HCT116 (cell line): ENCODE data around the gene SPINK2. TPM values are rescaled to one million over a fixed set of nuclear protein-coding genes. Genes with fewer than 3 reads are reported as not detected.

Experiments
- ATAC-seq: fragments of 200-7000 bp; cut with Tn5 transposase; 2 replicates; pipeline ENCODE4 v1.9.1; 2020; ENCODE audit warnings: mild to moderate bottlenecking, moderate library complexity
- BruUV-seq: library from RNA; stranded (reverse); fragments of 400-500 nt; replicated peaks from 2 replicates; lab custom pipeline; 2021; lab: Mats Ljungman, UMichigan
- CTCF ChIA-PET: fragments of 300-600 bp; sonication (Branson Sonifier 250); formaldehyde crosslinking; loops from one replicate; lab custom pipeline; 2021; ENCODE audit warnings: antibody characterized with exemption; lab: Charles Lee
- POLR2A ChIA-PET: fragments of 300-600, 350-600 bp; sonication (Branson Sonifier 250); formaldehyde crosslinking; loops from one replicate; lab custom pipeline; 2021; ENCODE audit warnings: antibody characterized with exemption; lab: Charles Lee
- RAD21 ChIA-PET, 2 experiments: fragments of 300-600 bp; sonication (Branson Sonifier 250); formaldehyde crosslinking; loops; one replicate each; lab custom pipeline; 2023; ENCODE audit warnings: low total read pairs in 2 of 2; ENCODE audit not compliant: uncharacterized antibody in 2 of 2, unreplicated experiment in 2 of 2, low non-redundant PET in 1 of 2; lab: Charles Lee
- DNase-seq: peaks from one replicate; pipeline ENCODE4 v3.0.0-alpha.2; 2010; ENCODE audit warnings: low read depth, low spot score
- H2AFZ ChIP-seq: fragments of 200-600 bp; shearing (Covaris generic), sonication (generic); 2 replicates; pipeline ENCODE4 v1.6.1; 2017; ENCODE audit warnings: low read depth, mixed run types, mixed read lengths, antibody characterized with exemption, low read length; ENCODE audit not compliant: poor library complexity, severe bottlenecking
- H3K27ac ChIP-seq: 2 replicates; pipeline ENCODE4 v1.5.1; 2012; ENCODE audit warnings: low read depth, low read length
- H3K27me3 ChIP-seq: fragments of 200-600 bp; sonication (generic); 2 replicates; pipeline ENCODE4 v1.6.1; 2016; ENCODE audit warnings: mixed run types, low read length, mixed read lengths; ENCODE audit not compliant: insufficient read depth
- H3K36me3 ChIP-seq, 2 experiments: fragments of 200-500 bp in 1 of 2; fragments of 200-600 bp in 1 of 2; sonication (Bioruptor generic) in 1 of 2; sonication (generic) in 1 of 2; 2 replicates each; pipeline versions ENCODE4 v1.5.1 to v1.6.1; 2014 to 2016; ENCODE audit warnings: low read length in 2 of 2, inconsistent platforms in 1 of 2, mixed read lengths in 1 of 2, mixed run types in 1 of 2; ENCODE audit not compliant: insufficient read depth in 2 of 2, control insufficient read depth in 1 of 2
- H3K4me1 ChIP-seq, 2 experiments: fragments of 200-600 bp in 1 of 2; sonication (generic) in 1 of 2; 2 replicates each; pipeline versions ENCODE4 v1.5.1 to v1.6.1; 2012 to 2017; ENCODE audit warnings: low read length in 2 of 2, inconsistent platforms in 1 of 2, mild to moderate bottlenecking in 1 of 2, mixed read lengths in 1 of 2, mixed run types in 1 of 2, moderate library complexity in 1 of 2; ENCODE audit not compliant: insufficient read depth in 2 of 2, control insufficient read depth in 1 of 2
- H3K4me2 ChIP-seq: fragments of 200-600 bp; sonication (generic); 2 replicates; pipeline ENCODE4 v1.6.1; 2017; ENCODE audit warnings: mixed run types, low read length, mixed read lengths
- H3K4me3 ChIP-seq, 2 experiments: fragments of 200-600 bp in 1 of 2; sonication (generic) in 1 of 2; replicated peaks in 1 of 2; 2 replicates each; pipeline ENCODE4 v1.5.1; 2011 to 2016; ENCODE audit warnings: low read length in 2 of 2, control low read depth in 1 of 2, low read depth in 1 of 2, mild to moderate bottlenecking in 1 of 2, mixed read lengths in 1 of 2, mixed run types in 1 of 2
- H3K79me2 ChIP-seq: fragments of 200-600 bp; sonication (generic); 2 replicates; pipeline ENCODE4 v1.6.1; 2017; ENCODE audit warnings: mild to moderate bottlenecking, mixed run types, low read length, moderate library complexity, mixed read lengths; ENCODE audit not compliant: insufficient read depth
- H3K9ac ChIP-seq: fragments of 200-600 bp; sonication (generic); 2 replicates; pipeline ENCODE4 v1.6.1; 2016; ENCODE audit warnings: low read length, mixed read lengths
- H3K9me2 ChIP-seq: fragments of 200-600 bp; sonication (generic), shearing (Covaris generic); 2 replicates; pipeline ENCODE4 v1.6.1; 2017; ENCODE audit warnings: mixed run types, mild to moderate bottlenecking, moderate library complexity; ENCODE audit not compliant: insufficient read depth
- H3K9me3 ChIP-seq, 2 experiments: fragments of 200-500 bp in 1 of 2; fragments of 200-600 bp in 1 of 2; sonication (Bioruptor generic) in 1 of 2; sonication (generic) in 1 of 2; 2 replicates each; pipeline ENCODE4 v1.6.1; 2014 to 2017; ENCODE audit warnings: low read length in 2 of 2, mixed read lengths in 2 of 2, inconsistent platforms in 1 of 2, low read depth in 1 of 2, mild to moderate bottlenecking in 1 of 2, mixed run types in 1 of 2, moderate library complexity in 1 of 2; ENCODE audit not compliant: control insufficient read depth in 1 of 2, insufficient read depth in 1 of 2
- H4K20me1 ChIP-seq: fragments of 200-600 bp; sonication (generic), shearing (Covaris generic); 2 replicates; pipeline ENCODE4 v1.6.1; 2017; ENCODE audit warnings: mixed run types, mild to moderate bottlenecking, moderate library complexity; ENCODE audit not compliant: insufficient read depth
- ATF3 ChIP-seq: IDR thresholded peaks from 2 replicates; pipeline ENCODE4 v1.6.1; 2012
- CBX3 ChIP-seq: IDR thresholded peaks from 2 replicates; pipeline ENCODE4 v1.6.1; 2012; ENCODE audit warnings: low read depth
- CEBPB ChIP-seq: IDR thresholded peaks from 2 replicates; pipeline ENCODE4 v1.6.1; 2012; ENCODE audit warnings: low read depth
- CTCF ChIP-seq, 3 experiments: fragments of 200-600 bp in 1 of 3; sonication (generic) in 1 of 3; IDR thresholded peaks in 2 of 3; conservative IDR thresholded peaks in 1 of 3; 2 replicates each; pipeline ENCODE4 v1.5.1; 2012 to 2017; ENCODE audit warnings: low read depth in 2 of 3, low read length in 2 of 3, antibody characterized with exemption in 1 of 3, borderline replicate concordance in 1 of 3, control low read depth in 1 of 3, mild to moderate bottlenecking in 1 of 3, mixed read lengths in 1 of 3, mixed run types in 1 of 3, moderate library complexity in 1 of 3; ENCODE audit not compliant: insufficient read depth in 1 of 3
- EGR1 ChIP-seq: IDR thresholded peaks from 2 replicates; pipeline ENCODE4 v1.6.1; 2012; ENCODE audit warnings: low read depth
- EZH2 ChIP-seq: fragments of 200-600 bp; sonication (generic); IDR thresholded peaks from 2 replicates; pipeline ENCODE4 v1.6.1; 2017; ENCODE audit warnings: antibody characterized with exemption, mixed run types
- EZH2phosphoT487 ChIP-seq: fragments of 200-600 bp; IDR thresholded peaks from 2 replicates; pipeline ENCODE4 v1.6.1; 2018; ENCODE audit warnings: antibody characterized with exemption, borderline replicate concordance
- JUND ChIP-seq: IDR thresholded peaks from 2 replicates; pipeline ENCODE4 v1.6.1; 2012
- POLR2A ChIP-seq: IDR thresholded peaks from 2 replicates; pipeline ENCODE4 v1.7.0; 2011; ENCODE audit warnings: borderline replicate concordance; ENCODE audit not compliant: insufficient read depth, insufficient read length; ENCODE audit errors: extremely low read depth
- POLR2AphosphoS5 ChIP-seq: IDR thresholded peaks from 2 replicates; pipeline ENCODE4 v1.6.1; 2011; ENCODE audit warnings: mild to moderate bottlenecking, low read depth, low read length, moderate library complexity
- RAD21 ChIP-seq: IDR thresholded peaks from 2 replicates; pipeline ENCODE4 v1.6.1; 2012; ENCODE audit warnings: low read depth, mild to moderate bottlenecking
- SP1 ChIP-seq: IDR thresholded peaks from 2 replicates; pipeline ENCODE4 v1.6.1; 2012; ENCODE audit warnings: low read depth
- SRF ChIP-seq: IDR thresholded peaks from 2 replicates; pipeline ENCODE4 v1.6.1; 2012; ENCODE audit warnings: low read depth
- YY1 ChIP-seq: IDR thresholded peaks from 2 replicates; pipeline ENCODE4 v1.6.1; 2011; ENCODE audit warnings: low read length, low read depth, moderate library complexity, mild to moderate bottlenecking; ENCODE audit not compliant: insufficient replicate concordance; ENCODE audit errors: extremely low read depth
- ZFX ChIP-seq: fragments of 450-650 bp; IDR thresholded peaks from 2 replicates; pipeline ENCODE4 v1.6.1; 2017
- intact Hi-C: fragments of 100-400 bp; cut with micrococcal nuclease; formaldehyde crosslinking; loops from 2 replicates; pipeline ENCODE4 v1.10.0; 2022
- total RNA-seq: library from RNA; stranded (reverse); gene quantifications from one replicate; pipeline ENCODE4 v1.2.1, GENCODE V29; 2021; ENCODE audit not compliant: unreplicated experiment

Gene SPINK2
- total RNA-seq, 1 experiment from 2014 or later, result 2.4 TPM

- TF ChIP-seq EZH2 (no peak), EGR1 (no peak), SRF (no peak), RAD21 (no peak), EZH2phosphoT487 (no peak), ATF3 (no peak), CTCF (IDR thresholded peaks at IDR 0.05 in 2 of 3, conservative IDR thresholded peaks at IDR 0.05 in 1 of 3; ENCODE audit: borderline replicate concordance in 1 of 3, insufficient read depth in 1 of 3, low read depth in 2 of 3, low read length in 2 of 3) (no peak), POLR2A (no peak), CEBPB (no peak), SP1 (no peak), ZFX (no peak), JUND (no peak), YY1 (no peak), CBX3 (no peak), POLR2AphosphoS5 (no peak)
- ATAC-seq (no peak), DNase-seq (no peak)
- intact Hi-C loops, result no loop called here
- Histone ChIP-seq H3K27ac (no peak overlapping the region), H2AFZ (no peak overlapping the region), H3K4me3 (no peak overlapping the region), H3K79me2 (no peaks in the 10 kb centered on the region), H3K9ac (no peak overlapping the region), H3K9me2 (no peaks in the 10 kb centered on the region), H3K36me3 (no peaks in the 10 kb centered on the region), H3K4me2 (no peak overlapping the region), H3K4me1 (no peaks in the 10 kb centered on the region), H3K9me3 (no peaks in the 10 kb centered on the region), H3K27me3 (no peaks in the 10 kb centered on the region), H4K20me1 (no peaks in the 10 kb centered on the region)
- RAD21 ChIA-PET, result no interaction called here
- POLR2A ChIA-PET, result no interaction called here
- CTCF ChIA-PET, result no interaction called here
- no TSS peak for BruUV-seq
Measured at GRCh38 chr4:56861360-56861759, 39.9 kb upstream of the SPINK2 start.
